ENCODE data around the gene JMJD7.

The JMJD7 gene

DNA sequence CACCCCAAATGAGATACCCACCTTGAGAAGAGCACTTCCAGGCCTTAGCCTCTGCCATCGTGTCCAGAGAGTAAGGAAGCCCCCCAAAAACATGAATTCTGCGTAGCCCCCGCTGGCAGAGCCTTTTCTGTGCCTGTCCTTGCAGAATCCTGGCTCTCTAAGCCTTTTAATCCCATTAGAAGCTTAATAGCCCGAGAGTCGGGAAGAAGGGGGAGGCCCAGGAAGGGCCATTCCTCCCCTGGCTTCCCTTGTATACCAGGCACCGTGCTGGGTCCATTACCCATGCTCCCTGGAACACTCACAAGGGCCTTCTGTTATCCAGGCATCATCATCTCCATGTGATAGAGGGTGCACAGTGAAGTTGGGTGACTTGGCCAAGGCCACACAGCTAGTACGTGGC is 58.8 kb downstream of the JMJD7 start:
- no peak for FAIRE-seq

DNA sequence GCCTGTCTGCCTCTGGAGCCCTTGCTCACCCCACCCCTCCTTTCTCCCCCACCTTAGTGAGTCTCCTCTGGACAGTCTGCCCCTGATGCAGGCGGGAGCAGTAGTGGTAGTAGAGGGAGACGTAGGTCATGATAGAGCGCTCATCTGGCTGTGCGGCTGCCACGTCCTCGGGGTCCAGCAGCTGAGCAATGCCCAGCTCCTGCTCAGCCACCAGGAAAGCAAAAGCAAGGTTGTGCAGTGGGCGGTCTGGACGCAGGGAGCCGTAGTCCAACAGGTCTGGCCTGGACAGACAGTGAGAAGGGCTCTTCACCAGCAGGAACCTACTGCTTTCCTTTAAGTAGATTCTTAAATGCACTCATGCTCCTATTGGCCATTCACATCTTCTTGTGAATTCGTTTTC is 59.3 kb downstream of the JMJD7 start:
- FAIRE-seq: no peak

All from endometrium (tissue), 2 donors.